Upper lobe of left lung (tissue), 6 donors: ENCODE measurements around the gene MSL3B. TPM values are rescaled to one million over a fixed set of nuclear protein-coding genes. Genes with fewer than 3 reads are reported as not detected.

Experiments used
- ATAC-seq, 2 donors: fragments of 200-7000 bp; cut with Tn5 transposase; one replicate each; pipeline ENCODE4 v1.9.1; 2022; ENCODE audit warnings: mild to moderate bottlenecking in 2 of 2, moderate library complexity in 2 of 2; ENCODE audit not compliant: low FRiP score in 2 of 2
- DNase-seq, 2 donors: peaks; one replicate each; pipeline ENCODE4 v3.0.0-alpha.2; 2019 to 2020
- H3K27ac ChIP-seq, 4 donors: fragments of 200-600 bp; sonication (generic); one replicate each; pipeline ENCODE4 v1.5.1; 2016 to 2019
- H3K27me3 ChIP-seq, 4 donors: fragments of 200-600 bp; sonication (generic); one replicate each; pipeline ENCODE4 v1.5.1; 2017 to 2019
- H3K36me3 ChIP-seq, 4 donors: fragments of 200-600 bp; sonication (generic); one replicate each; pipeline ENCODE4 v1.5.1; 2016 to 2019
- H3K4me1 ChIP-seq, 4 donors: fragments of 200-600 bp; sonication (generic); one replicate each; pipeline ENCODE4 v1.5.1; 2018 to 2019
- H3K4me3 ChIP-seq, 4 donors: fragments of 200-600 bp; sonication (generic); one replicate each; pipeline ENCODE4 v1.5.1; 2017 to 2019; ENCODE audit warnings: mild to moderate bottlenecking in 2 of 4, moderate library complexity in 1 of 4
- H3K9me3 ChIP-seq, 4 donors: fragments of 200-600 bp; sonication (generic); one replicate each; pipeline ENCODE4 v1.5.1; 2018 to 2019
- EP300 ChIP-seq, 4 donors: sonication (generic); formaldehyde crosslinking; IDR thresholded peaks; one replicate each; pipeline ENCODE4 v1.5.1; 2017; ENCODE audit warnings: antibody characterized with exemption in 4 of 4, control low read depth in 2 of 4
- POLR2A ChIP-seq, 4 donors: fragments of 450-650 bp; IDR thresholded peaks; one replicate each; pipeline ENCODE4 v1.5.1; 2016 to 2017; ENCODE audit warnings: antibody characterized with exemption in 4 of 4, mild to moderate bottlenecking in 2 of 4
- POLR2AphosphoS5 ChIP-seq, 2 donors: sonication (generic); formaldehyde crosslinking; IDR thresholded peaks; one replicate each; pipeline ENCODE4 v1.5.1; 2017; ENCODE audit warnings: antibody characterized with exemption in 2 of 2
- WGBS, 2 donors: methylation state at CpG; one replicate each; pipeline ENCODE4 v1.1.5; 2017 to 2018; 5-methylcytosine and 5-hydroxymethylcytosine counted together
- total RNA-seq, 6 donors: library from RNA; depleted of rRNA in 4 of 6; stranded (reverse); fragments of >200 nt in 4 of 6; gene quantifications; one replicate each; pipeline versions ENCODE4 v1.1.0 to v1.2.1, GENCODE V29; 2016 to 2021
- TF ChIP-seq, protein P1 (sequence below), 6 experiments: fragments of 450-650 bp in 4 of 6; fragments of 200-600 bp in 2 of 6; sonication (generic) in 2 of 6; IDR thresholded peaks; one replicate each; pipeline ENCODE4 v1.5.1; 2016 to 2019; ENCODE audit warnings: antibody characterized with exemption in 6 of 6
- donor health status: DM: no; HTN: no; CAD: no; lungs with moderate emphysema.
- donor health status: DM: no; HTN: yes; CAD: no; lungs with severe emphysema.

The MSL3B gene

DNA sequence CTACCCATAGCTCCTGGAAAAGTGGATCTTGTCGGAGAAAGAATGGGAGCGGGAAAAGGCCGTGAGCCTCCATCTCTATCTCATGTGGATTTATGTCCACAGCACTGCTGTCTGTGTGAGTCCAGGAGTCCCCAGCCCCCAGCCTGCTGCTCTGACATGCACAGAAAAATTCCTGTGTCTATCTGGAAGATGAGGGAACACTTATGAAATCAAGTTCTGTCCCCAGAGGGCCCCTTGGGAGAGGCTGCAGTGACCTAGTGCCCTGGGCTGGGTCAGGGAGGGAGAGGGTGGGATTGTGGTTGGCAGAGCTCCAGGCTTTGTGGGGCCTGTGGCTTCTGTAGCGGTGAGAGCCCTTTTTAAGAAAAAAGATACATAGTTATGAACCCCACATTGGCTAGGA lies 51.4 kb downstream of the MSL3B start:
- Histone ChIP-seq H3K27ac (no peak overlapping the region), H3K36me3 (no peaks in the 10 kb centered on the region), H3K27me3 (no peaks in the 10 kb centered on the region), H3K4me1 (no peaks in the 10 kb centered on the region), H3K4me3 (no peak overlapping the region), H3K9me3 (no peaks in the 10 kb centered on the region)
- TF ChIP-seq, protein P1, sequence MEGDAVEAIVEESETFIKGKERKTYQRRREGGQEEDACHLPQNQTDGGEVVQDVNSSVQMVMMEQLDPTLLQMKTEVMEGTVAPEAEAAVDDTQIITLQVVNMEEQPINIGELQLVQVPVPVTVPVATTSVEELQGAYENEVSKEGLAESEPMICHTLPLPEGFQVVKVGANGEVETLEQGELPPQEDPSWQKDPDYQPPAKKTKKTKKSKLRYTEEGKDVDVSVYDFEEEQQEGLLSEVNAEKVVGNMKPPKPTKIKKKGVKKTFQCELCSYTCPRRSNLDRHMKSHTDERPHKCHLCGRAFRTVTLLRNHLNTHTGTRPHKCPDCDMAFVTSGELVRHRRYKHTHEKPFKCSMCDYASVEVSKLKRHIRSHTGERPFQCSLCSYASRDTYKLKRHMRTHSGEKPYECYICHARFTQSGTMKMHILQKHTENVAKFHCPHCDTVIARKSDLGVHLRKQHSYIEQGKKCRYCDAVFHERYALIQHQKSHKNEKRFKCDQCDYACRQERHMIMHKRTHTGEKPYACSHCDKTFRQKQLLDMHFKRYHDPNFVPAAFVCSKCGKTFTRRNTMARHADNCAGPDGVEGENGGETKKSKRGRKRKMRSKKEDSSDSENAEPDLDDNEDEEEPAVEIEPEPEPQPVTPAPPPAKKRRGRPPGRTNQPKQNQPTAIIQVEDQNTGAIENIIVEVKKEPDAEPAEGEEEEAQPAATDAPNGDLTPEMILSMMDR (IDR thresholded peaks at IDR 0.05) = no peak
- TF ChIP-seq POLR2A (IDR thresholded peaks at IDR 0.05) (no peak), EP300 (IDR thresholded peaks at IDR 0.05) (no peak), POLR2AphosphoS5 (IDR thresholded peaks at IDR 0.05) (no peak)
- DNase-seq = no peak
- WGBS, 2 donors = 81% methylated on average over 4 of the region's 4 CpGs
- ATAC-seq = no peak

DNA sequence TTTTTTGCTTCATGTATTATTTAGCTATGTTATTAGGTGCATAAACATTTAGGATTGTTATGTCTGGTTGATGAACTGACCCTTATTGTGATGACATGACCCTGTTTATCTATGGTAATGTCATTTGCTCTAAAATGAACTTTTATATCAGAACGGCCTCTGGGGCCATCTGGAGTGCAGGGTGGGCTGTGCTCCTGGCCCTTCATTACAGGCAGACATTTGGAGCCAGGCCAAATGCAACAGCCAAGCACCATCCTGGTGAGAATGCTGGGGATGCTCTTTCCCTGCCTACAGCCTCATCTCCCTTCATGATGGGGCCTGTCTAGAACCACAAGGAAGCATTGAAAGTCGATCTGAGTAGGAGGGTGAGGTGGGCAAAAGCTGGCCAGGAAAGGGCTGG lies 51.9 kb downstream of the MSL3B start:
- no peak for DNase-seq
- TF ChIP-seq, protein P1 (IDR thresholded peaks at IDR 0.05) = no peak

DNA sequence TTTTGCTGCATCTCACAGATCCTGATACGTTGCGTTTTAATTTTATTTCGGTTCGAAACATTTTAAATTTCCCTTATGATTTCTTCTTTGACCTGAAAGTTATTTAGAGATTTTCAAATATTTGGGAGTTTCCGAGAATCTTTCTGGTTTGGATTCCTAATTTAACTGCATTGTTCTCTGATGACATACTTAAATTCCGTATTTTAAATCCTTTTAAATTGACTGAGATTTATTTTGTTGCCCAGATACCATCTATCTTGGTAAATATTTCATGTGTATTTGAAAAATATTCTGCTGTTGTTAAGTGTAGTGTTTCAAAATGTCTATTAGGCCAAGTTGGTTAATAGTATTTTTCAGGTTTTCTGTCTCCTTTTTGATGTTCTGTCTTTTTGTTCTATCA lies 52.3 kb downstream of the MSL3B start:
- H3K4me1 ChIP-seq = no peaks in the 10 kb centered on the region
- 83 to 84% methylated on average over 6 of the region's 6 CpGs for WGBS, 2 donors
- no peak for DNase-seq

More for the DNA sequence above, 51.9 kb downstream of the MSL3B start:
- Histone ChIP-seq H3K4me1 (no peaks in the 10 kb centered on the region), H3K27ac (no peak overlapping the region), H3K27me3 (no peaks in the 10 kb centered on the region), H3K36me3 (no peaks in the 10 kb centered on the region), H3K4me3 (no peak overlapping the region), H3K9me3 (no peaks in the 10 kb centered on the region)
- ATAC-seq = no peak
- 47 to 54% methylated on average over 2 of the region's 2 CpGs for WGBS, 2 donors

More for the DNA sequence above, 52.3 kb downstream of the MSL3B start:
- TF ChIP-seq, protein P1 (IDR thresholded peaks at IDR 0.05) = no peak
- TF ChIP-seq POLR2A (IDR thresholded peaks at IDR 0.05) (no peak), EP300 (IDR thresholded peaks at IDR 0.05) (no peak), POLR2AphosphoS5 (IDR thresholded peaks at IDR 0.05) (no peak)
- H3K4me3 ChIP-seq = no peak overlapping the region
- no peak for ATAC-seq
- no peaks in the 10 kb centered on the region for H3K27me3 ChIP-seq
- H3K9me3 ChIP-seq = no peaks in the 10 kb centered on the region
- no peaks in the 10 kb centered on the region for H3K36me3 ChIP-seq
- no peak overlapping the region for H3K27ac ChIP-seq

Other genes starting within 250 kb of the MSL3B start
- gene UGT1A10, start 231.9 kb downstream of the MSL3B start, total RNA-seq = not detected
- gene UGT1A9, start 196.5 kb downstream of the MSL3B start, total RNA-seq = not detected
- not detected for gene UGT1A7, start 186.5 kb downstream of the MSL3B start, total RNA-seq
- gene UGT1A6, start 175.5 kb downstream of the MSL3B start, total RNA-seq = 1 to 10 TPM in 1 of 6 donors, under 1 TPM in 4, not detected in 1; 0.15 to 5.0 (median 0.33) TPM
- gene UGT1A5, start 155.5 kb downstream of the MSL3B start, total RNA-seq = 1 to 10 TPM in 1 of 6 donors, not detected in 5; 1.0 TPM
- gene UGT1A4, start 149.7 kb downstream of the MSL3B start, total RNA-seq = under 1 TPM in 4 of 6 donors, not detected in 2; 0.14 to 0.69 (median 0.27) TPM
- under 1 TPM in 1 of 6 donors, not detected in 5; 0.30 TPM for gene UGT1A3, start 139.3 kb downstream of the MSL3B start, total RNA-seq
- 1 to 10 TPM in 2 of 6 donors, under 1 TPM in 1, not detected in 3; 0.15 to 1.4 (median 1.0) TPM for gene UGT1A1, start 108.1 kb downstream of the MSL3B start, total RNA-seq
- gene MROH2A, start 90.1 kb downstream of the MSL3B start, total RNA-seq = not detected
- 1 to 10 TPM in 4 of 6 donors, under 1 TPM in 1, not detected in 1; 0.98 to 3.2 (median 1.3) TPM for gene HJURP, start 13.9 kb downstream of the MSL3B start, total RNA-seq
- gene TRPM8, start 49.0 kb upstream of the MSL3B start, total RNA-seq = under 1 TPM in 2 of 6 donors, not detected in 4; 0.17 to 0.30 TPM
- not detected for gene SPP2, start 182.3 kb upstream of the MSL3B start, total RNA-seq